ENCODE results near the gene ISCA1. TPM values are rescaled to one million over a fixed set of nuclear protein-coding genes. Genes with fewer than 3 reads are reported as not detected.
A peak's percentile ranks its signal among the peaks of the same experiment; 100 is the strongest.

The ISCA1 gene
- polyA plus RNA-seq (2012; ENCODE audit: insufficient read depth, insufficient read length, low read depth) = 23.6 TPM

- Histone ChIP-seq H3K4me3 (ENCODE audit: low read depth, low read length) (peak within 1 kb of the TSS; percentile 89), H3K36me3 (peaks cover 7% of the 10 kb centered on the region; the same call in 1 of the 2 replicates), H3K4me1 (peaks cover 4% of the 10 kb centered on the region; the same call in 1 of the 2 replicates), H3K9me3 (no peaks in the 10 kb centered on the region), H3K27me3 (no peaks in the 10 kb centered on the region)
- peak; percentile 100 for DNase-seq
- TF ChIP-seq CTCF (IDR thresholded peaks at IDR 0.05; ENCODE audit: low read depth, low read length) = no peak
Observed at GRCh38 chr9:86282077-86282978, at the start of gene ISCA1. ISCA1 (minus strand) TSS chr9:86282538; CDS start chr9:86282458, 80 bp downstream.

DNA sequence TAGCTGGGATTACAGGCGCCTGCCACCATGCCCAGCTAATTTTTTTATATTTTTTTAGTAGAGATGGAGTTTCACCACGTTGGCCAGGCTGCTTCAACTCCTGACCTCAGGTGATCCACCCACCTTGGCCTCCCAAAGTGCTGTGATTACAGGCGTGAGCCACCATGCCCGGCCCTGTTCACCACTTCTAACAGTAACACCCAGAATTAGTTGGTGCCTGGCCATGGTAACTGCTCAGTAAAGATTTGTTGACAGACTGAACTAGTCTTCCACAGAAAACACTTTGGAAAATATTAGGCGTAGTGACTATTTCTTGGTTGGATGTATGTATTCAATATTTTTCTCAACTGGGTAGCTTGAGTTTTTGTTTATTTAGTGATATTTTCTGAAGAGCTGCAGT, 47.8 kb upstream of the ISCA1 start:
- H3K4me3 ChIP-seq (ENCODE audit: low read depth, low read length) = no peak overlapping the region
- no peak for TF ChIP-seq CTCF (IDR thresholded peaks at IDR 0.05; ENCODE audit: low read depth, low read length)
- no peak for DNase-seq
- H3K36me3 ChIP-seq = peaks cover 16% of the 10 kb centered on the region
- H3K9me3 ChIP-seq = no peaks in the 10 kb centered on the region
- no peaks in the 10 kb centered on the region for H3K4me1 ChIP-seq
- no peaks in the 10 kb centered on the region for H3K27me3 ChIP-seq

- H3K36me3 ChIP-seq = peaks cover 21% of the 10 kb centered on the region
- H3K4me1 ChIP-seq = no peaks in the 10 kb centered on the region
- no peak overlapping the region for H3K4me3 ChIP-seq (ENCODE audit: low read depth, low read length)
- no peaks in the 10 kb centered on the region for H3K27me3 ChIP-seq
- DNase-seq = no peak
- H3K9me3 ChIP-seq = no peaks in the 10 kb centered on the region
- no peak for TF ChIP-seq CTCF (IDR thresholded peaks at IDR 0.05; ENCODE audit: low read depth, low read length)
Observed at GRCh38 chr9:86329649-86330048, 47.3 kb upstream of the ISCA1 start.

GRCh38 chr9:86328156-86328555, 45.8 kb upstream of the ISCA1 start:
- peaks cover 27% of the 10 kb centered on the region for H3K36me3 ChIP-seq
- H3K4me3 ChIP-seq (ENCODE audit: low read depth, low read length) = no peak overlapping the region
- no peaks in the 10 kb centered on the region for H3K9me3 ChIP-seq
- no peak for TF ChIP-seq CTCF (IDR thresholded peaks at IDR 0.05; ENCODE audit: low read depth, low read length)
- no peaks in the 10 kb centered on the region for H3K4me1 ChIP-seq
- H3K27me3 ChIP-seq = no peaks in the 10 kb centered on the region
- DNase-seq = no peak

GRCh38 chr9:86326536-86326935, 44.2 kb upstream of the ISCA1 start:
- TF ChIP-seq CTCF (IDR thresholded peaks at IDR 0.05; ENCODE audit: low read depth, low read length) = no peak
- H3K9me3 ChIP-seq = no peaks in the 10 kb centered on the region
- no peak overlapping the region for H3K4me3 ChIP-seq (ENCODE audit: low read depth, low read length)
- H3K27me3 ChIP-seq = no peaks in the 10 kb centered on the region
- H3K36me3 ChIP-seq = peaks cover 37% of the 10 kb centered on the region
- H3K4me1 ChIP-seq = no peaks in the 10 kb centered on the region
- no peak for DNase-seq

- TF ChIP-seq CTCF (IDR thresholded peaks at IDR 0.05; ENCODE audit: low read depth, low read length) = no peak
- DNase-seq = no peak
- H3K36me3 ChIP-seq = peaks cover 37% of the 10 kb centered on the region
- no peak overlapping the region for H3K4me3 ChIP-seq (ENCODE audit: low read depth, low read length)
- H3K27me3 ChIP-seq = no peaks in the 10 kb centered on the region
- H3K9me3 ChIP-seq = no peaks in the 10 kb centered on the region
- H3K4me1 ChIP-seq = no peaks in the 10 kb centered on the region
Observed at GRCh38 chr9:86324901-86325300, 42.6 kb upstream of the ISCA1 start.
